Measurements from ENCODE around the gene PRKX. TPM values are rescaled to one million over a fixed set of nuclear protein-coding genes. Genes with fewer than 3 reads are reported as not detected.

Gene PRKX
- total and polyA plus RNA-seq, 8 donors, result 11.6 to 23.6 (median 13.6) TPM

- Histone ChIP-seq H3K27me3 (no peaks in the 10 kb centered on the region), H3K4me3 (no peak overlapping the region), H3K4me1 (no peaks in the 10 kb centered on the region), H3K9me3 (no peaks in the 10 kb centered on the region), H3K36me3 (no peaks in the 10 kb centered on the region), H3K27ac (no peak overlapping the region)
- ATAC-seq (no peak), DNase-seq (no peak)
- intact Hi-C loops (cut with DNase I), result no loop called here
- TF ChIP-seq, protein P1, sequence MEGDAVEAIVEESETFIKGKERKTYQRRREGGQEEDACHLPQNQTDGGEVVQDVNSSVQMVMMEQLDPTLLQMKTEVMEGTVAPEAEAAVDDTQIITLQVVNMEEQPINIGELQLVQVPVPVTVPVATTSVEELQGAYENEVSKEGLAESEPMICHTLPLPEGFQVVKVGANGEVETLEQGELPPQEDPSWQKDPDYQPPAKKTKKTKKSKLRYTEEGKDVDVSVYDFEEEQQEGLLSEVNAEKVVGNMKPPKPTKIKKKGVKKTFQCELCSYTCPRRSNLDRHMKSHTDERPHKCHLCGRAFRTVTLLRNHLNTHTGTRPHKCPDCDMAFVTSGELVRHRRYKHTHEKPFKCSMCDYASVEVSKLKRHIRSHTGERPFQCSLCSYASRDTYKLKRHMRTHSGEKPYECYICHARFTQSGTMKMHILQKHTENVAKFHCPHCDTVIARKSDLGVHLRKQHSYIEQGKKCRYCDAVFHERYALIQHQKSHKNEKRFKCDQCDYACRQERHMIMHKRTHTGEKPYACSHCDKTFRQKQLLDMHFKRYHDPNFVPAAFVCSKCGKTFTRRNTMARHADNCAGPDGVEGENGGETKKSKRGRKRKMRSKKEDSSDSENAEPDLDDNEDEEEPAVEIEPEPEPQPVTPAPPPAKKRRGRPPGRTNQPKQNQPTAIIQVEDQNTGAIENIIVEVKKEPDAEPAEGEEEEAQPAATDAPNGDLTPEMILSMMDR (IDR thresholded peaks at IDR 0.05), result no peak
Observed at GRCh38 chrX:3589474-3589873, 124.0 kb downstream of the PRKX start.

DNA sequence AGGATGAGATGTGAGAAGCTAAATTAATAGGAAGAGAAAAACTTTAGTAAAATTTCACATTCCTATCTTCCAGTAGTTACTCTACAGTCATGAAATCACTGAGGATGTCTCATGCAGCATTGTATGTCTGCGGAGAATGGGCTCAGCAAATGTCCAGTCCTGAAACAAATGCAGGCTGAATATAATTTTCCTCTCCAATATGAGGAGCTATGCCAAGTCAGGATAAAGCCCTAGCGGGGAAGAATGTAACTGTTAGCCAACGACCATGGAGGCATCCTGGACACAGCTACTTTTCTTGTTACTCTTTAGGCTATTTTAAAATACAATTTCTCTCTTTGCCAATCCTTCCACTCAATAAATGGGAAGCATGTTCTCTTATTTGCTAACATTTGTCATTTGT lies 127.7 kb downstream of the PRKX start:
- Histone ChIP-seq H3K27me3 (no peaks in the 10 kb centered on the region), H3K9me3 (no peaks in the 10 kb centered on the region), H3K4me3 (no peak overlapping the region), H3K4me1 (no peaks in the 10 kb centered on the region), H3K27ac (no peak overlapping the region), H3K36me3 (no peaks in the 10 kb centered on the region)
- TF ChIP-seq, protein P1 (IDR thresholded peaks at IDR 0.05), result no peak
- no peak for ATAC-seq
- no peak for DNase-seq
- intact Hi-C loops (cut with DNase I), result no loop called here

DNA sequence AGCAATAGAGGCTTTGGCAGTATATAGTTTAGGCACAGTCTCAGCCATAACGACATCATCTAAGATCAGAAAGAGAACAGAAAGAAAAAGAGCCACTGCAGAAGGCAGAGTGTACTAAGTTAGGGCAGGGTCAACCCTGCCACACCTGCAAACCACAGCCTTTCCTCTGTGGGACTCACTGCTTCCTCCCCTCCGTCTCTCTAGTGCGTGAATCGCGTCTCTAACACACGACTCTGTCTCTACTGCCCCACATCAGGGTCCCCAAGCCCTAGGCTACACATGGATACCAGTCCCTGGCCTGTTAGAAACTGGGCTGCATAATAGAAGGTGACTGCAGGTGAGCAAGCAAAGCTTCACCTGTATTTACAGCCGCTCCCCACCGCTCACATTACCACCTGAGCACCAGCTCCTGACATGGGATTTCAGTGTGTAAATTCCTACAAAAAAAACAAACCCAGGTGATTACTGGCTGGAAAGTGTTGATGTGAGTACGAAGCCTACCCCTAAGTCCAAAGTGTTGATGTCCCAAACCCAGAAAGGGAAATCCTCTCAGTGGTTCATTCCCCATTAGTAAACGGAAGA lies 128.9 kb downstream of the PRKX start:
- intact Hi-C loops (cut with DNase I), result no loop called here
- Histone ChIP-seq H3K9me3 (no peaks in the 10 kb centered on the region), H3K4me1 (no peaks in the 10 kb centered on the region), H3K4me3 (no peak overlapping the region), H3K27me3 (no peaks in the 10 kb centered on the region), H3K27ac (no peak overlapping the region), H3K36me3 (no peaks in the 10 kb centered on the region)
- no peak for ATAC-seq
- no peak for DNase-seq
- TF ChIP-seq, protein P1 (IDR thresholded peaks at IDR 0.05), result no peak

DNA sequence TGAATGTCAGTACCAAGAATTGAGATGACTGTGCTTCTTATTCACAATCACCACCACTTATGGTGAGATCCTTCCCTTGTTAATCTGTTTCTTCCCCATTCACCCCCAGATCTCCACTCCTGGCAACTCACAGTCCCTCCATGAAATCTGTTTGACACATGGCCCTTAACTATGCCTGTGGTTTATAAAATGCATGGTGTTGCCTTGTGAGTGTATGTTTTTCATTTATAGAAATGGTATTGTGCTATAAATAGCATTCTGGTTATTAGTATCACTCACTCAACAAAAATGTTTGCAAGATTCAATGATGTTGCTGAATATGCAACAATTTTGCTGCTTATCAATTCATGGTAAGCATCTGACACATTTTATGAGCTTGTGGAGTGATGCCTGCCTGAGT lies 131.0 kb downstream of the PRKX start:
- H3K27ac ChIP-seq, result no peak overlapping the region
- H3K9me3 ChIP-seq, result no peaks in the 10 kb centered on the region
- DNase-seq (no peak), ATAC-seq (no peak)
- no peaks in the 10 kb centered on the region for H3K36me3 ChIP-seq
- H3K4me3 ChIP-seq, result no peak overlapping the region
- intact Hi-C loops (cut with DNase I), result no loop called here
- H3K4me1 ChIP-seq, result no peaks in the 10 kb centered on the region
- TF ChIP-seq, protein P1 (IDR thresholded peaks at IDR 0.05), result no peak
- H3K27me3 ChIP-seq, result no peaks in the 10 kb centered on the region

DNA sequence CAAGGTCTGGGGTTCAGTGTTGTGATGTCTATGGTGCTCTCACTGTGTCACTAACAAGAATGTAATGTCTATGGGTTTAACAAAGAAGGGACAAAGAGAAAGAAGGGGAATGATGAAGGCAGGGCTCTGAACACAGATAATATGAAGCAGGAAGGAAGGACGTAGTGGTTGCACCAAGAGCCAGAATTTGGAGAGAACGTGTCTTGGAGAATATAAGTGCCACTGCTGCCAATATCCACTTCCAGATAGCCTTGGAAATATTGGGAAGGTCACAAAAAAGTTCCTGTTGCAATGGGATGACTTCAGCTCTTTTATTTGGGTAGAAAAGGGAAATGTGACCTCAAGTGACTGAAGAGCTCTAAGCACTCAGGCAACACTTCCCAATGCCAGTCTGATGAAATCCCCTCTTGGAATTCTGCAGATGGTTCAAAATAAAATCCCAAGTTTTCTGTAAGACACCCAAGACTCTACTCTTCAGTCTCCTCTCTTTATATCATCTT lies 131.8 kb downstream of the PRKX start:
- no peaks in the 10 kb centered on the region for H3K27me3 ChIP-seq
- TF ChIP-seq, protein P1 (IDR thresholded peaks at IDR 0.05), result no peak
- no peak for ATAC-seq

More for the DNA sequence above, 131.8 kb downstream of the PRKX start:
- Histone ChIP-seq H3K4me1 (no peaks in the 10 kb centered on the region), H3K4me3 (no peak overlapping the region), H3K9me3 (no peaks in the 10 kb centered on the region), H3K27ac (no peak overlapping the region), H3K36me3 (no peaks in the 10 kb centered on the region)
- intact Hi-C loops (cut with DNase I), result no loop called here
- DNase-seq, result no peak
